Endothelial cell of umbilical vein (primary cell): Measurements from ENCODE around the gene PLXDC1. TPM values are rescaled to one million over a fixed set of nuclear protein-coding genes. Genes with fewer than 3 reads are reported as not detected.

ENCODE experiments used
- BruUV-seq: library from RNA; stranded (reverse); fragments of 400-500 nt; replicated peaks from 2 replicates; lab custom pipeline; 2021; lab: Mats Ljungman, UMichigan
- CTCF ChIA-PET: fragments of 300-600, 350-600 bp; sonication (Branson Sonifier 250); formaldehyde crosslinking; loops from one replicate; lab custom pipeline; 2021; ENCODE audit warnings: antibody characterized with exemption, inconsistent platforms; lab: Charles Lee
- POLR2A ChIA-PET: fragments of 300-600, 350-600 bp; sonication (Branson Sonifier 250); formaldehyde crosslinking; loops from one replicate; lab custom pipeline; 2021; ENCODE audit warnings: antibody characterized with exemption, inconsistent platforms; lab: Charles Lee
- DNase-seq: peaks from one replicate; pipeline ENCODE4 v3.0.0-alpha.2; 2011; ENCODE audit warnings: low read depth, low spot score
- FAIRE-seq: peaks from 2 replicates; lab custom pipeline; 2011; peaks lifted over from hg19 to GRCh38; lab: Jason Lieb, UNC
- H2AFZ ChIP-seq: 2 replicates; pipeline ENCODE4 v1.6.0; 2012; ENCODE audit warnings: low read depth, low read length, control low read depth, inconsistent platforms
- H3K27ac ChIP-seq: 2 replicates; pipeline ENCODE4 v1.5.1; 2011; ENCODE audit warnings: low read depth, mild to moderate bottlenecking, control low read depth, low read length, moderate library complexity; ENCODE audit not compliant: insufficient read depth
- H3K27me3 ChIP-seq, 2 experiments: 2 replicates each; pipeline versions ENCODE4 v1.6.0 to v1.6.1; 2011; ENCODE audit warnings: low read length in 2 of 2, mixed read lengths in 1 of 2; ENCODE audit not compliant: control insufficient read depth in 2 of 2, insufficient read depth in 2 of 2
- H3K36me3 ChIP-seq, 2 experiments: 2 replicates in 1 of 2; 3 replicates in 1 of 2; pipeline ENCODE4 v1.5.1; 2011; ENCODE audit warnings: low read length in 2 of 2, mild to moderate bottlenecking in 1 of 2, moderate library complexity in 1 of 2; ENCODE audit not compliant: control insufficient read depth in 2 of 2, insufficient read depth in 2 of 2; ENCODE audit errors: extremely low read depth in 1 of 2
- H3K4me1 ChIP-seq: 3 replicates; pipeline ENCODE4 v1.5.1; 2011; ENCODE audit warnings: mild to moderate bottlenecking, low read length; ENCODE audit not compliant: control insufficient read depth, insufficient read depth; ENCODE audit errors: extremely low read depth
- H3K4me2 ChIP-seq: 2 replicates; pipeline ENCODE4 v1.6.1; 2011; ENCODE audit warnings: low read length, control low read depth, mixed read lengths; ENCODE audit not compliant: insufficient read depth
- H3K4me3 ChIP-seq, 3 experiments: fragments of 200-600 bp in 1 of 3; sonication (generic), shearing (Covaris generic) in 1 of 3; replicated peaks in 1 of 3; 2 replicates each; pipeline ENCODE4 v1.5.1; 2011 to 2016; ENCODE audit warnings: control low read depth in 3 of 3, low read length in 3 of 3, mild to moderate bottlenecking in 2 of 3, inconsistent platforms in 1 of 3, low read depth in 1 of 3, moderate library complexity in 1 of 3; ENCODE audit not compliant: insufficient read depth in 1 of 3
- H3K79me2 ChIP-seq: 2 replicates; pipeline ENCODE4 v1.6.0; 2012; ENCODE audit warnings: low read length, inconsistent platforms; ENCODE audit not compliant: control insufficient read depth, insufficient read depth
- H3K9ac ChIP-seq: replicated peaks from 2 replicates; pipeline ENCODE3; 2011; ENCODE audit warnings: low read length, control low read depth; ENCODE audit not compliant: insufficient read depth; ENCODE audit errors: extremely low read depth
- H3K9me1 ChIP-seq: replicated peaks from 3 replicates; pipeline ENCODE4 v1.6.0; 2011; ENCODE audit warnings: mild to moderate bottlenecking, low read length; ENCODE audit not compliant: control insufficient read depth, insufficient read depth; ENCODE audit errors: extremely low read depth
- H3K9me3 ChIP-seq: replicated peaks from 2 replicates; pipeline ENCODE4 v1.5.1; 2012; ENCODE audit warnings: low read length, inconsistent platforms; ENCODE audit not compliant: control insufficient read depth, insufficient read depth
- H4K20me1 ChIP-seq: replicated peaks from 2 replicates; pipeline ENCODE3; 2011; ENCODE audit warnings: mild to moderate bottlenecking, low read length; ENCODE audit not compliant: control insufficient read depth, insufficient read depth; ENCODE audit errors: extremely low read depth
- EZH2 ChIP-seq: IDR thresholded peaks from 2 replicates; pipeline ENCODE4 v1.6.1; 2012; ENCODE audit warnings: borderline replicate concordance, low read depth, mild to moderate bottlenecking, moderate library complexity, low read length, inconsistent platforms; ENCODE audit not compliant: severe bottlenecking
- FOS ChIP-seq: IDR thresholded peaks from 2 replicates; pipeline ENCODE4 v1.6.1; 2011; ENCODE audit warnings: mild to moderate bottlenecking, low read length, moderate library complexity, borderline replicate concordance; ENCODE audit not compliant: insufficient read depth
- GATA2 ChIP-seq: IDR thresholded peaks from 2 replicates; pipeline ENCODE4 v1.7.0; 2011; ENCODE audit warnings: low read depth, mild to moderate bottlenecking, moderate library complexity, mixed read lengths, low read length; ENCODE audit not compliant: insufficient read length, insufficient read depth
- JUN ChIP-seq: IDR thresholded peaks from 2 replicates; pipeline ENCODE4 v1.6.1; 2011; ENCODE audit warnings: borderline replicate concordance, low read depth; ENCODE audit not compliant: insufficient read length, insufficient read depth
- MYC ChIP-seq: IDR thresholded peaks from one replicate; pipeline ENCODE4 v1.6.1; 2011; ENCODE audit warnings: mild to moderate bottlenecking, low read depth, low read length
- POLR2A ChIP-seq: IDR thresholded peaks from 2 replicates; pipeline ENCODE4 v1.6.1; 2012; ENCODE audit warnings: low read depth, mild to moderate bottlenecking, control low read depth, low read length
- POLR2AphosphoS5 ChIP-seq: IDR thresholded peaks from 2 replicates; pipeline ENCODE4 v1.6.1; 2012; ENCODE audit warnings: low read depth, mild to moderate bottlenecking, control low read depth, low read length, moderate library complexity; ENCODE audit not compliant: insufficient read depth
- dilution Hi-C: fragments of 300-500 bp; cut with MboI; formaldehyde crosslinking; loops from one replicate; pipeline ENCODE4 v1.15.0; 2019; ENCODE audit warnings: low sequenced_read_pairs; ENCODE audit not compliant: extremely low pct_ligation_motif_present
- intact Hi-C: fragments of 100-400 bp; cut with micrococcal nuclease; formaldehyde crosslinking; loops from one replicate; pipeline ENCODE4 v1.10.0; 2022
- polyA plus RNA-seq, 4 experiments: library from polyadenylated mRNA; depleted of rRNA in 3 of 4; stranded (reverse) in 3 of 4; unstranded in 1 of 4; fragments of >200 nt; gene quantifications; 2 replicates each; pipeline versions ENCODE4 v1.2.1 to v1.2.3, GENCODE V29; 2011 to 2012; ENCODE audit warnings: missing spikeins in 1 of 4
- total RNA-seq: library from RNA; stranded (reverse); gene quantifications from 2 replicates; pipeline ENCODE4 v1.2.3, GENCODE V29; 2021
- TF ChIP-seq, protein P1 (sequence below): IDR thresholded peaks from 2 replicates; pipeline ENCODE4 v1.6.1; 2011; ENCODE audit not compliant: insufficient read depth, insufficient read length
- TF ChIP-seq, protein P2 (sequence below), 2 donors: IDR thresholded peaks; 1 replicate in 1 of 2; 2 replicates in 1 of 2; pipeline ENCODE4 v1.5.1; 2011; ENCODE audit warnings: low read length in 2 of 2, mild to moderate bottlenecking in 2 of 2, moderate library complexity in 2 of 2, control low read depth in 1 of 2, inconsistent platforms in 1 of 2, low read depth in 1 of 2; ENCODE audit not compliant: insufficient read depth in 1 of 2; ENCODE audit errors: extremely low read depth in 1 of 2

PLXDC1 gene
- total and polyA plus RNA-seq, 2 donors (not counting 3 experiments of a cell fraction or from before 2014, with no cell fraction given), result 0.03 TPM; not detected in 1

DNA sequence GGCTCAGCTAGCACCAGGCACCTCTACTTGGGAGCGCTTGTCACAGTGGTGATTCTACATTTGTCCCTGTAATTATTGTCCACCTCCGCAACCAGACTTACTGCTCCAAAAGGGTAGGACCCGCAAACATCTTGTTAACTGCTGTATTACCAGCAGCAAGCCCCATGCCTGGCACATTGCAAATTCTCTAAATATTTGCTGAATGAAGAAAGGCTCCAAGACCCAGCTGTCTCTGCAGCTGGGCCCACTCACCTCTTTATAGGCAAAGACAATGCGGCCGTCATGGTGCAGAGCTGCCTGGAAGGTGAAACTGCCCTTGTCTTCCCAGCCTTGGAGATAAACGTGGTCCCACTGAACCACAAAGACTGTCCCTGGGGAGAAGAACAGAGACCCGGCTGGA is 44.3 kb downstream of the PLXDC1 start:
- Histone ChIP-seq H3K4me2 (no peak overlapping the region), H3K9me3 (no peaks in the 10 kb centered on the region), H3K36me3 (no peaks in the 10 kb centered on the region), H3K79me2 (no peaks in the 10 kb centered on the region), H3K4me3 (no peak overlapping the region), H3K9ac (no peak overlapping the region), H3K9me1 (no peaks in the 10 kb centered on the region), H2AFZ (no peak overlapping the region), H4K20me1 (no peaks in the 10 kb centered on the region), H3K4me1 (no peaks in the 10 kb centered on the region), H3K27me3 (peaks cover 4 to 13% of the 10 kb centered on the region in 2 experiments), H3K27ac (no peak overlapping the region)
- ChIA-PET CTCF (no interaction called here), POLR2A (no interaction called here)
- no TSS peak for BruUV-seq
- intact Hi-C loops, result no loop called here
- DNase-seq (no peak), FAIRE-seq (no peak)
- dilution Hi-C loops, result no loop called here
- no peak for TF ChIP-seq JUN
- TF ChIP-seq, protein P1, sequence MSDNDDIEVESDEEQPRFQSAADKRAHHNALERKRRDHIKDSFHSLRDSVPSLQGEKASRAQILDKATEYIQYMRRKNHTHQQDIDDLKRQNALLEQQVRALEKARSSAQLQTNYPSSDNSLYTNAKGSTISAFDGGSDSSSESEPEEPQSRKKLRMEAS, result no peak
- TF ChIP-seq POLR2AphosphoS5, result no peak
- TF ChIP-seq EZH2, result no peak
- TF ChIP-seq MYC, result no peak
- TF ChIP-seq FOS, result no peak
- TF ChIP-seq, protein P2, sequence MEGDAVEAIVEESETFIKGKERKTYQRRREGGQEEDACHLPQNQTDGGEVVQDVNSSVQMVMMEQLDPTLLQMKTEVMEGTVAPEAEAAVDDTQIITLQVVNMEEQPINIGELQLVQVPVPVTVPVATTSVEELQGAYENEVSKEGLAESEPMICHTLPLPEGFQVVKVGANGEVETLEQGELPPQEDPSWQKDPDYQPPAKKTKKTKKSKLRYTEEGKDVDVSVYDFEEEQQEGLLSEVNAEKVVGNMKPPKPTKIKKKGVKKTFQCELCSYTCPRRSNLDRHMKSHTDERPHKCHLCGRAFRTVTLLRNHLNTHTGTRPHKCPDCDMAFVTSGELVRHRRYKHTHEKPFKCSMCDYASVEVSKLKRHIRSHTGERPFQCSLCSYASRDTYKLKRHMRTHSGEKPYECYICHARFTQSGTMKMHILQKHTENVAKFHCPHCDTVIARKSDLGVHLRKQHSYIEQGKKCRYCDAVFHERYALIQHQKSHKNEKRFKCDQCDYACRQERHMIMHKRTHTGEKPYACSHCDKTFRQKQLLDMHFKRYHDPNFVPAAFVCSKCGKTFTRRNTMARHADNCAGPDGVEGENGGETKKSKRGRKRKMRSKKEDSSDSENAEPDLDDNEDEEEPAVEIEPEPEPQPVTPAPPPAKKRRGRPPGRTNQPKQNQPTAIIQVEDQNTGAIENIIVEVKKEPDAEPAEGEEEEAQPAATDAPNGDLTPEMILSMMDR (IDR thresholded peaks at IDR 0.05; ENCODE audit: extremely low read depth in 1 of 2, insufficient read depth in 1 of 2, low read depth in 1 of 2, low read length in 2 of 2), result no peak
- TF ChIP-seq GATA2, result no peak
- no peak for TF ChIP-seq POLR2A
